ENCODE measurements around the gene EVC2. TPM values are rescaled to one million over a fixed set of nuclear protein-coding genes. Genes with fewer than 3 reads are reported as not detected.

EVC2 gene
- total and polyA plus RNA-seq, 12 donors = 0.66 to 3.4 (median 1.7) TPM

GRCh38 chr4:5544762-5545161 lies 163.6 kb downstream of the EVC2 start:
- no peak overlapping the region for H3K27ac ChIP-seq
- DNase-seq = no peak
- intact Hi-C loops (cut with DNase I) = no loop called here
- TF ChIP-seq POLR2A (IDR thresholded peaks at IDR 0.05) = no peak
- TF ChIP-seq, protein P1, sequence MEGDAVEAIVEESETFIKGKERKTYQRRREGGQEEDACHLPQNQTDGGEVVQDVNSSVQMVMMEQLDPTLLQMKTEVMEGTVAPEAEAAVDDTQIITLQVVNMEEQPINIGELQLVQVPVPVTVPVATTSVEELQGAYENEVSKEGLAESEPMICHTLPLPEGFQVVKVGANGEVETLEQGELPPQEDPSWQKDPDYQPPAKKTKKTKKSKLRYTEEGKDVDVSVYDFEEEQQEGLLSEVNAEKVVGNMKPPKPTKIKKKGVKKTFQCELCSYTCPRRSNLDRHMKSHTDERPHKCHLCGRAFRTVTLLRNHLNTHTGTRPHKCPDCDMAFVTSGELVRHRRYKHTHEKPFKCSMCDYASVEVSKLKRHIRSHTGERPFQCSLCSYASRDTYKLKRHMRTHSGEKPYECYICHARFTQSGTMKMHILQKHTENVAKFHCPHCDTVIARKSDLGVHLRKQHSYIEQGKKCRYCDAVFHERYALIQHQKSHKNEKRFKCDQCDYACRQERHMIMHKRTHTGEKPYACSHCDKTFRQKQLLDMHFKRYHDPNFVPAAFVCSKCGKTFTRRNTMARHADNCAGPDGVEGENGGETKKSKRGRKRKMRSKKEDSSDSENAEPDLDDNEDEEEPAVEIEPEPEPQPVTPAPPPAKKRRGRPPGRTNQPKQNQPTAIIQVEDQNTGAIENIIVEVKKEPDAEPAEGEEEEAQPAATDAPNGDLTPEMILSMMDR (IDR thresholded peaks at IDR 0.05) = no peak
- H3K36me3 ChIP-seq (replicated peaks in 1 of 2) = no peaks in the 10 kb centered on the region
- no peaks in the 10 kb centered on the region for H3K9me3 ChIP-seq (replicated peaks in 1 of 3)
- H3K27me3 ChIP-seq = no peaks in the 10 kb centered on the region
- WGBS, 4 donors = 63 to 87% (median 83%) methylated on average over 5 of the region's 5 CpGs
- no peak overlapping the region for H3K4me3 ChIP-seq
- no peaks in the 10 kb centered on the region for H3K4me1 ChIP-seq (replicated peaks in 1 of 2)

DNA sequence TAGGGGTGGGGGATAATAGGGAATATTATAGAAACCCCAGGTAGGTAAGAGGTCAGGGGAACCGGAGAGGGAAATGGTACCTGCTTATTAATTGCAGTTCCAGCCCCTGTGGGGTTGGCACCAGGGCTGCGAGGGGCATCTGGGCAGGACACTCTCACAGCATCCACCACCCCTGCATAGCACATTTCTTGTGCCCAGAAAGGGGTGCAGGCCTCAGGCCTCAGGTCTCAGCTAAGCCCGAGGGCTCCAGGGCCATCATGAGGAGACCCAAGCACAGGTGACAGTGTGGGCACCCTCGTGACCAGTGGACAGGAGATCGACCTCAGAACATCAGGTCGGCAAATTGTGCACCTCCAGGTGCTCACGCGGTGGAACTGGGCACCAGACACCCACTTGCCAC lies 164.7 kb downstream of the EVC2 start:
- Histone ChIP-seq H3K36me3 (replicated peaks in 1 of 2) (no peaks in the 10 kb centered on the region), H3K4me3 (no peak overlapping the region), H3K27ac (no peak overlapping the region), H3K9me3 (replicated peaks in 1 of 3) (no peaks in the 10 kb centered on the region), H3K4me1 (replicated peaks in 1 of 2) (no peaks in the 10 kb centered on the region), H3K27me3 (no peaks in the 10 kb centered on the region)
- DNase-seq = no peak
- WGBS, 4 donors = 84 to 100% (median 93%) methylated on average over 4 to 8 of the region's 8 CpGs
- intact Hi-C loops (cut with DNase I) = no loop called here
- no peak for TF ChIP-seq POLR2A (IDR thresholded peaks at IDR 0.05)
- TF ChIP-seq, protein P1 (IDR thresholded peaks at IDR 0.05) = no peak

- DNase-seq = no peak
- no peaks in the 10 kb centered on the region for H3K4me1 ChIP-seq (replicated peaks in 1 of 2)
- H3K36me3 ChIP-seq (replicated peaks in 1 of 2) = no peaks in the 10 kb centered on the region
- intact Hi-C loops (cut with DNase I) = no loop called here
- peaks cover 0 to 3% (median 0%) of the 10 kb centered on the region in 3 donors for H3K9me3 ChIP-seq (replicated peaks in 1 of 3)
- no peak overlapping the region for H3K27ac ChIP-seq
- TF ChIP-seq POLR2A (IDR thresholded peaks at IDR 0.05) = no peak
- TF ChIP-seq, protein P1 (IDR thresholded peaks at IDR 0.05) = no peak
- no peak overlapping the region for H3K4me3 ChIP-seq
- H3K27me3 ChIP-seq = no peaks in the 10 kb centered on the region
- WGBS, 4 donors = 85 to 86% (median 86%) methylated on average over 10 of the region's 10 CpGs
These were observed 167.2 kb downstream of the EVC2 start for GRCh38 chr4:5541169-5541568.

- no peak for DNase-seq
- Histone ChIP-seq H3K4me3 (no peak overlapping the region), H3K36me3 (replicated peaks in 1 of 2) (no peaks in the 10 kb centered on the region), H3K27me3 (no peaks in the 10 kb centered on the region), H3K4me1 (replicated peaks in 1 of 2) (no peaks in the 10 kb centered on the region), H3K9me3 (replicated peaks in 1 of 3) (peaks cover 0 to 3% (median 0%) of the 10 kb centered on the region in 3 donors), H3K27ac (no peak overlapping the region)
- TF ChIP-seq, protein P1 (IDR thresholded peaks at IDR 0.05) = no peak
- TF ChIP-seq POLR2A (IDR thresholded peaks at IDR 0.05) = no peak
- 72 to 81% (median 77%) methylated on average over 2 of the region's 2 CpGs for WGBS, 4 donors
- intact Hi-C loops (cut with DNase I) = no loop called here
These were observed 168.8 kb downstream of the EVC2 start for GRCh38 chr4:5539584-5539983.
